ENCODE measurements around the gene CCS.

Gene CCS

GRCh38 chr11:66649903-66650302 is 56.9 kb downstream of the CCS start:
- TF ChIP-seq CTCF (IDR thresholded peaks at IDR 0.05; ENCODE audit: insufficient read depth, low read depth, low read length, missing control alignments), result no peak
- H3K4me3 ChIP-seq (ENCODE audit: low read depth, low read length), result no peak overlapping the region
- DNase-seq (ENCODE audit: low read depth), result no peak

DNA sequence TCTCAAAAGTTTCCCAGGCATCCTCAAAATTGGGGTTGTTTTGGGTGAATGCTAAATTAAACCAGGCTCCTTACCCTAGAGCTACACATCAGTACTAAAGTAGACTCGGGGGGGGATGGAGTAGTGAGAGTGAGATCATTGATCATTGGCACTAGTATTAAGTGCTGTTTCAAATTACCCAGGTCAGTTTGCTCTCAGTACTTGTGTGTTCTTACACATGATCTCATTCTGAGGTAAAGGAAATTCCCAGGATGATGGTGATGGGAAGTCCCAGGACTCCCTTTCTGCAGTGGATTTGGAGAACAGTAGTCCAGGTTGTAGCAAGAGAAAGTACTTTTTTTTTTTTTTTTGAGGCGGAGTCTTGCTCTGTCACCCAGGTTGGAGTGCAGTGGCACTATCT is 58.0 kb downstream of the CCS start:
- DNase-seq (ENCODE audit: low read depth), result peak; percentile 38
- H3K4me3 ChIP-seq (ENCODE audit: low read depth, low read length), result no peak overlapping the region
- no peak for TF ChIP-seq CTCF (IDR thresholded peaks at IDR 0.05; ENCODE audit: insufficient read depth, low read depth, low read length, missing control alignments)

- TF ChIP-seq CTCF (IDR thresholded peaks at IDR 0.05; ENCODE audit: insufficient read depth, low read depth, low read length, missing control alignments), result no peak
- H3K4me3 ChIP-seq (ENCODE audit: low read depth, low read length), result no peak overlapping the region
- DNase-seq (ENCODE audit: low read depth), result no peak
Measured at GRCh38 chr11:66652651-66653050, 59.7 kb downstream of the CCS start.

GRCh38 chr11:66653123-66653522 is 60.1 kb downstream of the CCS start:
- DNase-seq (ENCODE audit: low read depth), result no peak
- no peak for TF ChIP-seq CTCF (IDR thresholded peaks at IDR 0.05; ENCODE audit: insufficient read depth, low read depth, low read length, missing control alignments)
- no peak overlapping the region for H3K4me3 ChIP-seq (ENCODE audit: low read depth, low read length)

Data from GM12865 (cell line).